ENCODE data around the gene IGFBP4.

Gene IGFBP4

DNA sequence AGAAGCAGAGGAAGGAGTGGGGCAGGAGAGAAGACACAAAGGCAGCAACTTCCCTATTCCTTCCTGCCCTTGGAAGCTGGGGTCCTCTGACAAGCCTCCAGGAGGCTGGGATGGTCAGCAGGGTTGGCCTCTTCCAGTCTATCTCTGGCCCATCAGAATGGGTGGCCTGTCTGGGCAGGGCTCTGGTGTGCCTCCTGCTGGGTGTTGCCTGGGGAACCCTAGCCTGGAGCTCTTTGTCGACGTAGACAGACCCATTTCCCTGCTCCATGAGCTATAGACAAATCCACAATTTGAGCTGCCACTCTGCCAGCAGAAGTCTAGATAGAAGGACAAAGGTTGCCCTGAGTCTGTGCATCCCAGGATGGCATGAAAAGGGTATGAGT is 11.4 kb downstream of the IGFBP4 start:
- TF ChIP-seq, protein P1, sequence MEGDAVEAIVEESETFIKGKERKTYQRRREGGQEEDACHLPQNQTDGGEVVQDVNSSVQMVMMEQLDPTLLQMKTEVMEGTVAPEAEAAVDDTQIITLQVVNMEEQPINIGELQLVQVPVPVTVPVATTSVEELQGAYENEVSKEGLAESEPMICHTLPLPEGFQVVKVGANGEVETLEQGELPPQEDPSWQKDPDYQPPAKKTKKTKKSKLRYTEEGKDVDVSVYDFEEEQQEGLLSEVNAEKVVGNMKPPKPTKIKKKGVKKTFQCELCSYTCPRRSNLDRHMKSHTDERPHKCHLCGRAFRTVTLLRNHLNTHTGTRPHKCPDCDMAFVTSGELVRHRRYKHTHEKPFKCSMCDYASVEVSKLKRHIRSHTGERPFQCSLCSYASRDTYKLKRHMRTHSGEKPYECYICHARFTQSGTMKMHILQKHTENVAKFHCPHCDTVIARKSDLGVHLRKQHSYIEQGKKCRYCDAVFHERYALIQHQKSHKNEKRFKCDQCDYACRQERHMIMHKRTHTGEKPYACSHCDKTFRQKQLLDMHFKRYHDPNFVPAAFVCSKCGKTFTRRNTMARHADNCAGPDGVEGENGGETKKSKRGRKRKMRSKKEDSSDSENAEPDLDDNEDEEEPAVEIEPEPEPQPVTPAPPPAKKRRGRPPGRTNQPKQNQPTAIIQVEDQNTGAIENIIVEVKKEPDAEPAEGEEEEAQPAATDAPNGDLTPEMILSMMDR (IDR thresholded peaks at IDR 0.05; ENCODE audit: borderline replicate concordance, insufficient read depth, low read depth, low read length), result no peak
- no peak overlapping the region for H3K4me3 ChIP-seq (ENCODE audit: low read depth, low read length)

DNA sequence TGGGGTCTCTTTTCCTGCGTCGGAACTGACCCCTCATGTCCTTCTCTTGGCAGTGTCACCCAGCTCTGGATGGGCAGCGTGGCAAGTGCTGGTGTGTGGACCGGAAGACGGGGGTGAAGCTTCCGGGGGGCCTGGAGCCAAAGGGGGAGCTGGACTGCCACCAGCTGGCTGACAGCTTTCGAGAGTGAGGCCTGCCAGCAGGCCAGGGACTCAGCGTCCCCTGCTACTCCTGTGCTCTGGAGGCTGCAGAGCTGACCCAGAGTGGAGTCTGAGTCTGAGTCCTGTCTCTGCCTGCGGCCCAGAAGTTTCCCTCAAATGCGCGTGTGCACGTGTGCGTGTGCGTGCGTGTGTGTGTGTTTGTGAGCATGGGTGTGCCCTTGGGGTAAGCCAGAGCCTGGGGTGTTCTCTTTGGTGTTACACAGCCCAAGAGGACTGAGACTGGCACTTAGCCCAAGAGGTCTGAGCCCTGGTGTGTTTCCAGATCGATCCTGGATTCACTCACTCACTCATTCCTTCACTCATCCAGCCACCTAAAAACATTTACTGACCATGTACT is 13.2 kb downstream of the IGFBP4 start:
- H3K4me3 ChIP-seq (ENCODE audit: low read depth, low read length), result no peak overlapping the region
- TF ChIP-seq, protein P1 (IDR thresholded peaks at IDR 0.05; ENCODE audit: borderline replicate concordance, insufficient read depth, low read depth, low read length), result no peak

- no peak overlapping the region for H3K4me3 ChIP-seq (ENCODE audit: low read depth, low read length)
- TF ChIP-seq, protein P1 (IDR thresholded peaks at IDR 0.05; ENCODE audit: borderline replicate concordance, insufficient read depth, low read depth, low read length), result no peak
Measured at GRCh38 chr17:40457369-40457768, 14.1 kb downstream of the IGFBP4 start.

DNA sequence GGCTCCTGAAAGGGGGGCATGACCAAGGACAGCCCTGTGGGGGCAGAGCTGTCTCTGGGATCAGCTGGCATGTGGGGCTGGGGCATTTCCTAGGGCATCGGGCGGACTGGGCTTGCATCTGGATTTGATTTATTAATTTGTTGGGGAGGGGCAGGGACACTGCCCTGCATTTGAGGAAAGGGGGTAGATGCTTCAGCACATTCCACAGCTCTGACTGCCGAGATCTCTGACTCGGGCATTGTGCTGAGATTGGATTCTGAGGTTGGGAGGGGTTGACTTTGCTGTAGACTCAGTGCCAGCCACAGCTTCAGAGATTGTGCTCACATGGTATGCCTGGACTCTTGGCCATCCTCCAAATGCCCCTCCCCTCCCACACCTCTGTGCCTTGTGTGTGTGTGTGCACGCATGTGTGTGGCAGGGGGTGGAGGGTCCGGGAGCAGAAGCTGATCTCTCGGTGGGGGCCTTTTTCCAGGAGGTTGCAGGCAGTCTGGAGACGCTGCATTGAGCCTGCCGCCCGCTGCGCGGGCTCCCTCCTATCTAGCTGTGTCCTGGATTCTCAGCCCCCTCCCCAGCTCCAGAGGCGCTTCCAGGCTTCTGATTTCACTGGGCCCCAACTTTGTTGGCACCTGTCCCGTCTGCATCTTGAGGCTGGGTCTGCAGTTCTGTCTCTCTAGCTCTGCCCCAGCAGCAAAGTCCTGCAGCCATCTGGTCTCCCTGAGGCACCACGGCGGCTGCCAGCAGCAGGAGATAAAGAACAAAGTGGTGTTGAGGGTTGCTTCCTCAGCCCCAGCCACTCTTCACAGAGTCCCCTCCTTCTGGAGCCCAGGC is 14.9 kb downstream of the IGFBP4 start:
- no peak overlapping the region for H3K4me3 ChIP-seq (ENCODE audit: low read depth, low read length)
- TF ChIP-seq, protein P1 (IDR thresholded peaks at IDR 0.05; ENCODE audit: borderline replicate concordance, insufficient read depth, low read depth, low read length), result no peak

DNA sequence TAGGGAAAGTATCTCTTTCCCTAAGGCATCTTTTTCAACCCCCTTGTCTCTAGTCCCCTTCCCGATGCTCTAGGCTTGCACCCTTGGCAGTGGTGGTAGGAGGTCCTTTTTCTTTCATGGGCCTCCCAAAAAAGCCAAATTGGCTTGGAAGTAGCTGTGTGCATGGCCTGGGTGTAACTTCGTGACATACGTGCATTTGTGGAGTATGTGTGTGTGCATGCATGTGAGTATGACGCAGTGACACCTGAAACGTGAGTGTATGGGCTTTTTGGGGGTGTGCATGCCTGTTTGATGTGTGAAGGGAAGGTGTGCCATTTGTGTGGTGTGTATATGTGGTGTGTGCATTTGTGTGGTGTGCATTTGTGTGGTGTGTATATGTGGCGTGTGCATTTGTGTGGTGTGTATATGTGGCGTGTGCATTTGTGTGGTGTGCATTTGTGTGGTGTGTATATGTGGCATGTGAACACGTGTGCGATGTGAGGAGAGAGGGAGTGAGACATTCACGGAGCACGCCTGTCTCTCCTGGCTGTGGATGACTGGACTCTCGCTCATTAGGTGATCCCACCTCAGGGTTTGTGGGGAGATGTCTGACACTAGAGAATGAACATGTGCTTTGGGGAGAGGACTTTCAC is 15.7 kb downstream of the IGFBP4 start:
- no peak overlapping the region for H3K4me3 ChIP-seq (ENCODE audit: low read depth, low read length)
- TF ChIP-seq, protein P1 (IDR thresholded peaks at IDR 0.05; ENCODE audit: borderline replicate concordance, insufficient read depth, low read depth, low read length), result no peak

GRCh38 chr17:40459636-40460603 is 16.7 kb downstream of the IGFBP4 start:
- no peak overlapping the region for H3K4me3 ChIP-seq (ENCODE audit: low read depth, low read length)
- TF ChIP-seq, protein P1 (IDR thresholded peaks at IDR 0.05; ENCODE audit: borderline replicate concordance, insufficient read depth, low read depth, low read length), result no peak
